Stimulated activated CD8-positive, alpha-beta memory T cell treated with anti-CD3 and anti-CD28 coated beads, Interleukin-7, amount 100 ng/mL, for 1 hour (primary cell): Measurements from ENCODE around the gene IGF1R.

Experiments
- DNase-seq, 2 donors: peaks; one replicate each; pipeline ENCODE4 v3.0.0-alpha.2; 2020; ENCODE audit warnings: low read depth in 2 of 2

The IGF1R gene

DNA sequence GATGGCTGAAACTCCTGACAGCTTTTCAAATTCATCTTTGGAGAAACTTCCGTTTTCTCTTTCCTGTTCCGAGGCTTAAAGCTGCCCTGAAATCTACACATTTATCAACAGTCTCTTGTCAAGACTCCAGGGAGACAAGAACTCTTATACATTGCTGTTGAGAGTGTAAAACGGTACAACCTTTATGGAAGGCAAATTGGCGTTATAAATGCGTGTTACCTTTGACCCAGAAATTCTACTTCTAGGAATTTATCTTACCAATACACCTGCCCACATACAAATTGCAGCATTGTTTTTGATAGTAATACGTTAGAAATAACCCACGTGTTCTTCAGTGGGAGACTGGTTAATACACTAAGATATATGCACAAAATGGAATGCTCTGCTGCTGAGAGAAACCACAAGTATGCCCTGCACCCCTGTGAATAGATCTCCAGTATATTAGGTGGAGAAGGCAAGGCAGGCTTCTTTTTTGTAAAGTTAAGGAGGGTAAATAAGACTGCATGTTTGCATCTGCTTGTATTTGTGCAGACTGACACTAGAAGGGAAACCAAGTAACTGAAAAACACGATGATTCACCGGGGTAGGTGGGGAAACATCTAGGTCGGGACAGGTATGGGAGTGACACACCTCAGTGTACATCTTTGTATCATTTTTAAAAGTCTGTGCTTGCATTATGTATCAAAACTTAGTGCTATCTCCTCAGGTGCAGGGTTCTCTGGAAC, 97.5 kb downstream of the IGF1R start:
- no peak for DNase-seq

DNA sequence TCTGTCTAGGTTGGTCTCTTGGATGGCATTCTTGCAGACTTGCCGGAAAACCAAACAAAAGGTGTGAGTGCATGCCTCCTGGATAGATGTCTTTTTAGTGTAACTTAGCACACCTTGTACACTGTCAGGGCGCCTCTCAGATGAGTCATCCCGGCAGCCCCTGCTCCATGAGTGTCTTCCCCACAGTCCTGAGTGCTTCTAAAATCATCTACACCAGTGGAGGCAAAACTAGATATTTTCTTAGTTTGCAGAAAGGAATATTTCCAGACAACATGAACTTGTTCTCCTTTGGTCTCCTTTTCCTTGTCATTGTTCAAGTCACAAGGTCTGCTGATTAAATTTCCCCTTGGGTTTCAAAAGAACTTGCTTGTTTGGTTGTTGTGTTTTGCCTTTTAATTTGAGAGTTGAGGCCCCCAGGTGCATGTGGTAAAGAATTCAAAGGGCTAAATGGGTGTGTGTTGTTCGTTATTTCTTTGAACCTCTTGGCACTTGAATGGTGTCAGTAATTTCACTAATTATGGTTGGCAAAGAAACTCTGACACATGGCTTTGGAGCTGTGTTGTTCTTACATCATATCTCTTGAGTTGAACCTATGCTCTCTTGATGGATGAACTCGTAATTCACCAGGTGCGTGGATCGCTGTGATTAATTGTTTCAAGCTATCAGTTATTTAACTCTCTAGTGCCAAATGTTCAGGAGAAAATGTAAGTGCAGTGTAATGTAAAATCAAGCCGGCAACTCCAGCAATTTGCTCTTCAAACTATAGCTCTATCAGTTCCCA, 98.2 kb downstream of the IGF1R start:
- no peak for DNase-seq

DNA sequence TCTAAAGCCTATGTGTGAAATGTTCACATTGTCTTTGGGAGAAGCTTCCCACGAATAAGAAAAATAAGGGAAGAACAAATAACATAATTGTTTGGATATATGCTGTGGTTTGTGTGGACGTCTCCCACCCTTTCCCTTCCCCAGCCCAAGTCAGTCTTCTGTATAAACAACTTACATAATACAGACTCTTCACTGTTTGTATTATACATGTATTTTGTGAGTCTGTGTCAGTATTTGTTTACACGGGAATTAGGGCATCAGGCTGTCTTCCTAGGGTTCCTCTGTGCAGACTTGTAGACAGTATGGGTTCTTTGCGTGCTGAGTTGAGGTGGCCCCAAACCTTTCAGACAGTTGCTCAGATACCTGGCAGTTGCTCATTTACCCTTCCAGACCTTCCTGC, 103.4 kb downstream of the IGF1R start:
- no peak for DNase-seq

DNA sequence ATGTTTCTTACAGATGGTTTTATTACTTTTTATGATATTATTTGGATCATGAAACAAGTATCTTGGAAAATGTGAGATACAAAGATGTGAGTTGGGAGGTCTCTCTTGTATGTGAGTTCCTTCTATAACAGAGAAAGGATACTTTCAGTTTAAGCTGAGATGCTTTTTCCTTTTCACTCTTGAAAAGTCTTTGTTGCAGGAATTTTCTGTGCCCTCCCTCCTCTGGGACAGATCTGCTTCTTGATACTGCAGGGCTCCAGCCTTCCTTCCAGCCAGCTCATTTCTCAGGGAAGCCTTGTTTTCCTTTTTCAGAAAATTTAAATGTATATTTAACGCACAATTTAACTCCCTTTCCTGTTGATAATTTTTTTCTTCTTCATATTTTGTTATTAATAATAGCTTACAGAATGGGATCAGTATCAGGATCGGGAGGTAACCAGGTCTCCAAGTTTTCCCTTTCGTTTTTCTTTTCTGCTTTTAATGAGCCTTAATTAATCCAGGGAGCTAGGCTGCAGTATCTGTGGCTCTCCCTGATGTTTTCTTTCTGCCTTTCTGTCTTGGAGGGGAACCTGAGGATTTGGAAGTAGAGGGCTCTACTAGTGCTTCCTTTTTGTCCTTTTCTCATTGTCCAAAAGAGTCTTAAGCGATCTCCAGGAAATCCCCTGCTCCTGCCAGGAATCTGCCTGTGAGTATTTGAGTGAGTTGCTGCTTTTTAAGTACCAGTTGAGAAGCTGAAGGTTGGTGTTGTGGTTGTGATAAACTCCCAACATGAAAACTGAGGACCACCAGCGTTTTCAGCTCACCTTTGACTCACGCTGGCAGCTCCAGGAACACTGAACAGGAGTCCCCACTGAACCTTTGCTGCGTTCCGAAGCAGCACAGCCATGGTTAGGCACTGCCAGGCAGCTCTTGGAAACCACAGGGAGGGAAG, 105.7 kb downstream of the IGF1R start:
- DNase-seq, result no peak

DNA sequence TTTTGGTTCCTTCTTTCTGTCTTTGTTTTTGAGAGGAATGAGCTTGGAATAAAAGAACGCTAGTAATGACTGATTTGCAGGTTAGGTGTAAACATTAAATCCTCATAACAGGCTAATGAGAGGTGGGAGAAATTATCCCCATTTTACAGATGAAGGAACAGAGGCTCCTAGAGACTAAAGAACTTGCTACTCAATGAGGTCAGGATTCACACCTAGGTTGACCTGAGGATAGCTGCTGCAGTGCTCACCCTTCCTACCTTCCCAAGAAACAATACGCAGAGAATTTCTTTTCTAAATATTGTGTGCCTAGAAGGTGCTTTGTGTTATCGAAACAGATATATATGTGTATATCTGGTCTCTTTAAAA, 106.3 kb downstream of the IGF1R start:
- DNase-seq, result no peak

DNA sequence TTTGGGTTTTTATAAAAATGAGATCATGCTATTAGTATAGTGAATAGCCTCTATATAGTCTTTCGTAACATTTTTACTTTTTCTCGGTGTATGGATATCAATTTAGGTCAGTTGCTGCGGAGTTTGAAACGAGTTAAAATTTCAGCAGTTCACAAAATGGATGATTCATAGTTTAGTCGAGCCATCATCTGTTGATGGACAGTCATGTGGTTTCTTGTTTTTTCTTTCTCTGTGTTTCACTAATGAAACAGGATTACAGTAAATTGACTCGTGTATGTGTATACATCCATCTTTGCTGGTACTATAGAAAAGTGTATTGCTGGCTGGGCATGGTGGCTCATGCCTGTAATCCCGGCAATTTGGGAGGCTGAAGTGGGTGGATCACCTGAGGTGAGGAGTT, 106.8 kb downstream of the IGF1R start:
- no peak for DNase-seq

DNA sequence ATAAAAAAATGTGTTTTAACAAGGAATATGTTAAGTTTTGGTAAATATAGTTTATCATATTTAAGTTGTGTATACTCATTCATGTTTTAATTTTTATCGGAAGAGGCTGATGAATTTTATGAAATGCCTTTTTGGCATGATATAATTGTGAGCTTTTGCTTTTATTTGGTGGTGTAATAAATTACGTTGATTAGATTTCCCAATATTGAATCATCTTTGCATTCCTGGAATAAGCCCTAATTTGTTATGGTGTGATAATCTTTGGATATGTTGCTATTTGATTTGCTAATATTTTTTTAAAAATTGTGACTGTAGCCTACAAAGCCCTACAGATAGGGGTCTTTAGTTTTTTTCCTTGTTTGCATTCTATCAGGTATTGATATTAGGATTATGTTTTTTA, 107.4 kb downstream of the IGF1R start:
- DNase-seq, result no peak

DNA sequence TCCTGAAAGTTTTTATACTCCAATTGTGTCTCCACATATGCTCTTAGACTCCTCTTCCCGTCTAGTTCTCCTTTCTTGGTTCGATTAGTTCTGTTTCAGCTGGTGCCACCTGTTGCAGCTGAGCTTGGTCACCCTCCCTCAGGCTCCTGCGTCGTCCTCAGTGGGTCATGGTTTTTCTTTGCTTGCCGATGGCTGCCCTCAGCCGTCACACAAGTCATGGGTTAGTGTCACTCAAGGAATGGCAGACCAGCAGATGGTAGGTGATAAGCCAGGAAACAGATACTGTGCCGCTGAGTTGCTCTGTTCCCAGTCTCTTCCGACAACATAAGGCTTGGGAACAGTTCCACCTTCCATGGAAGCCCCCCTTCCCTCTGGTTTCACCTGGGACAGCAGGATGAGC, 109.9 kb downstream of the IGF1R start:
- no peak for DNase-seq

DNA sequence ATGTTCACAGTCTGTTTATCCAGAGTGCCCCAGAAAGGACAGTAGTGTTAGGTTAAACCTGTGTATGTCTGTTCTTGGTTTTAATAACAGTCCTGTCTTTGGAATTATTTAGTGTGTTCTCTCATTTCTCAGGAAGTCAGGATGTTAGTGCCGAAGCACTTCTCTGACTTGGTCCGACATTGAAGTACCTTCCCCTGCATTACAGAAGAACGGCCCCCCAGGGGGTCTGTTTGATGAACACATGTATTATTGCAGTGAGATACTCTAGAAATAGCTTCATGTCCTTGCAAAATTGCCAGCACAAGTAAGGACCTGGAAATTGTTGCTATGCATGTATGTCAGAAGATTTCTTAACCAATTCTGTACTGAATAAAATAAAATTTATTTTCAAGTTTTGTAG, 110.9 kb downstream of the IGF1R start:
- DNase-seq, result no peak

DNA sequence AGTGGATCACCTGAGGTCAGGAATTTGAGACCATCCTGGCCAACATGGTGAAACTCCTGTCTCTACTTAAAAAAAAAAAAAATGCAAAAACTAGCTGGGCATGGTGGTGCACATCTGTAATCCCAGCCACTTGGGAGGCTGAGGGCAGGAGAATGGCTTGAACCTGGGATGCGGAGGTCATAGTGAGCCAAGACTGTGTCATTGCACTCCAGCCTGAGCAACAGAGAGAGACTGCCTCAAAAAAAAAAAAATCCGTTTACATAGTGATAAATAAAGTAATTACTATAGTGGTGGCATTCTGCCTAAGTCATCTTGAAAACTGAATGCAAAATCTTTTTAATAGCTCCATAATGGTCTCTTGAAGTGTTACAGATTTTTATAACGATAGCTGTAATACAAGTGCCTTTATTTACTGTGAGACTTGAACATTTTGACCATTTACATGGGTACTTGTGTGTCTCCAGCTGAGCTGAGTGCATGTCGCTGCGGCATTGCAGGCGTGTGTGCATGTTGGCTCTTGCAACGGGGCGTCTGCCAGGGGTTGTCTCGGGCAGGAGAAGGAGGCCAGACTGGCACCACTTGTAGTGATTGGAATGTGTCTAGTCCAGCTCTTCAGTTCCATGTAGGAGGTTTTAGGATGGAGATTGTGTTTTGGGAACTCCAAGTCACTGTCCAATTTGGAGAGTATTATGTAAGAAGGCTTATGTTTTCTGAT, 111.9 kb downstream of the IGF1R start:
- no peak for DNase-seq

DNA sequence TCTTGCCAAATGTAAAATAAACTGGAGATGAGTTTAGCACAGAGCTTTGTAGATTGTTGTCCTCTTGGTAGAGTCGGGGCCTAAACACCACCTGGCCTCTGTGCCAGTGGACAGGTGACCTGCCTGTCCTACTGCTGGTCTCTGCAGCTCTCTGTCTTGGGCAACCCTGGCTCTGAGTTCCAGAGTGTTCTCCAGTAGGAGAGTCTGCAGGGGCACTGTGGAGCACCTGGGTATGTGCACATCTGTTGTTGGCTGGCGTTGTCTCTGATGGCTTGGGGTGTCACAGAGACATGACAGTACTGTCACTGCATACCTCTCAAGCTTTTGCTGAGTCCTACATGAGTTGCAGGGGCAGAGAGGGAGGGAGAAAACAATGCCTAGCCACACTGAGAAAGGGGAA, 112.6 kb downstream of the IGF1R start:
- no peak for DNase-seq

DNA sequence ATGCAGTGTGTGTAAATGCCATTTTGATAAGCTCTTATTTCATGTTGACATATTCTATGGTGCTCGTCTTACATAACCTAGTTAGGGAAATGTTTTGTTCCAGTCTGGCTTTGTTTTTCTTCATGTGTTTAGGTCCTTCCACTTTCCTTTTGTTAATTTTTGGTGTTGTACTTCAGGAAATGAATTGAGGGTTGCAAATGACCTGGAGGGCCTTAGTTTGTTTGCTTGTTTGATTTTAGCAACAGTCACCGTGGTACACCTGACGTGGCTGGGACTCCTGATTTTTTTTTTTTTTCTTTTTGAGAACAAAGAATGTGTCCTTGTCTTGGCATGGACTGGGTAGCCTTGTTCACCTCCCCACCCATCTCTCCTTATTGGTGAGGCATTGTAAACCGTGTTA, 114.8 kb downstream of the IGF1R start:
- DNase-seq, result no peak

DNA sequence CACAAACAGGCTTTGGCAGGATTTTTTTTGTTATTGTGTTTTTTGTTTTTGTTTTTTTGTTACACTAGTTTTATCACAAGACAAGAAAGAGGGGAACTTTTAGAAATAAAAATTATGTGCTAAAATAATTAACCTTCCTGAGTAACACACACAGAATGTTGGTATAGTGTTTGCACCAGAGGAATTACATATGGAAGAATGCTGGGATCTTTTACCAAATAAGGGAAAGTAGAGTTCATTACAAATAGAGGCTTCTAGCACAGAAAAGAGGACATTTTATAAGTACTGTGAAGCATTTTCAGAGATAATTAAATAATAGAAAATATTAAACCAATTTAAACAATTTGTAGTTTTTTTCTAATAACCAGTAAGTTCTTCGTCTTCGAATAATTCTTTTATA, 116.0 kb downstream of the IGF1R start:
- DNase-seq, result no peak

DNA sequence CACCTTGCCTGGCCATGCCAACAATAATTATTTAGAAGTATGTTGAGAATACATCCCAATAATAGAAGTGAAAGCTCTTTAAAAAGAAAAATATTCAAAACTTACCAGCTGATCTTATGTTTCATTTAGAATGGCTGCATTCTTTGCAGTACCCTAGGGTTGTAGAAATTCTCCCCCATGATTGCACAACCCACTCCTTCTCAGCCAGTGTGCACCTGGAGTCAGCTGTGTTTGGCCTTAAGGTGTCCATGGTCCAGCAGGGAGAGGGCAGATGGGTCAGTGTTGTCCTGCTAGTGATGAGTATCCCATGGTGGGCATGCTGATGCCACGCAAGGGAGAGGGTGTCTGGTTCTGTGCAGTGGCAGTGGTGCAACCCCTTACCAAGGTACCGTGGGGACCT, 117.3 kb downstream of the IGF1R start:
- no peak for DNase-seq

DNA sequence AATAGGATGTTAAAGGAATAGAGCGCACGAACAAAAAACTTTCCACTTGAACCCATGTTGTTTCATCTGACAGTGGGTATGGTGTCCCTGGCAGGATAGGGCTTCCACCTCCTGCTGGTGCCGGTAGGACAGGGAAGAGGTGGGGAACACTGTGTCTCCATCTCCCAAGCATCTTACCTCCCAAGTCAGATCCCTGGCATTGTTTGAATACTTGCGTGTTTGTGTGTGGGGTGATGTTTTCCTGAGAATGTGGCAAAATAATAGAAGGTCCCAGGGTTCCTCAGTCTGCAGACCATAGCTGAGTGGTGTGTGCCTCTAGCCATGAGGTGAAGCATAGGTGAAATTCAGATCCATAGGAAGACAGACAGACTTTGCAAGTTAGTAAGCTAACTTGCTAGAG, 119.4 kb downstream of the IGF1R start:
- DNase-seq, result no peak

DNA sequence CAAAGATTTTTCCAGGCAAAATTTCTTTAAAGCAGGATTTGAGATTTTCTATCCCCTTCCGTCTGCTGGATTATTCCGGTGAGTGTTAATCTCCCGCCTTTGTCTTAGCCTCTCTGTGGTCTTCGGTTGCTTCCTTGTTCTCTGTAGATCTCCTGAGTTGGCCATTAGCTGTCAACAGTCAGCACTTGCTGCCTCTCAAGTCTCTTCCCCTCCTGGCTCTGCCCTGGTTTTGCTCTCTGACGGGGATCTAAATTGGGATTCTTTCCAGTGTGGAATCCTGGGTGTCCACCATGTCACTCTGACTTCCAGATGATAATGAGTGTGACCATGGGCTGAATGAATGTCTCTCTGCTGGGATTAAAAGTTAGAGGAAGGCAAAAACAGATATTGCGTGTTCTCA, 121.5 kb downstream of the IGF1R start:
- no peak for DNase-seq

DNA sequence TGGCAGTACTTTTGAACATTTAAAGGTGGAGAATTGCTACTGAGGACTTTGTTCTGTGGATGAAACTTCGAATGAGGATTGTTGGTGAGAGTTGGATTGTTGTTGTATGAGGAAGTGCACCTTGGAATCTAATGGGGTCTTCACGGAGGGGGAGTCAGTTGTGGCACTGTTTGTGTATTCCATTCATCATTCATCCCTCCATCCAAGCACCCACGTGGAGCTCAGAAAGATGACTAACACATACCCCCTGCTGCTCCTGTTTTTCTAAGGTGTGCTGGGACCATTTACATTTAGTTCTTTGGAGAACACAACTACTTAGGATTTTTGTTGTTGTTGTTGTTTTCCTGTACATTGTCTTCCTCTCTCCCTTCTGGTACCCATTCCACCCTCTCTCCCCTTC, 122.6 kb downstream of the IGF1R start:
- no peak for DNase-seq

DNA sequence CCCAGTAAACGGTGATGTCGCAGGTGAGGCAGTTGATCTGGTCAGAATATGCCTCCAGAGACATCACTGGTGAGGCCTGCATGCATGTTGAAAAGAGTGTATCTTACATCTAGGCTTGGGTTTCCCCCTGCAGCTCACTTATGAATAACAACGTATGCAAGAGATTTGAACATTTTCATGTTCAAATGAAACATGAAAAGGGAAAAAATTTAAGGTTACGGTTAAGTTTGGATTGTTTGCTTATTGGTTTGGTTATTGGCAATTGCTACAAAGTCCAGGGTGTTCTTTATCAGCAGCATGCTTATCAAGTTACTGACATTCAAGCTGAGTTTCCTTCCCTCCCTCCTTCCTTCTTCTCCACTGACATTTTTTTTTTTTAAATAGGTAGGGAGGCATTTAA, 123.2 kb downstream of the IGF1R start:
- no peak for DNase-seq

DNA sequence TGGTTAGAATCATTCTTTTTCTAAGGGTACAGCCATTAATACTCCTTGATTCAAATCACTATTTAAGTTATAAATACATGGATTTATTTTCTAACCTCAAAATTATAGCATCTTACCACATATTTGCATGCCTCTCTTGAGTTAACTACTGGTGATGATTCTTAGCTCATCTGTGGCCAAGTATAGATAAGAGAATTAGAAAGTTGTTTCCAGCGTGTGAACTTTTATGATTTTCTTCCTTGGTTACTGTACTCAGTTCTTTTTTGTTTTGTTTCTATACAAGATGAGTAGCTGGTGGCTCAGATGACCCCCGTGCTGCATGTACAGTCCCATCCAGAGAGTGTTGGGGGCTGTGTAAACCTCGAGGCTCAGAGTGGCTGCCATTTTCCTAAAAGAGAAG, 124.6 kb downstream of the IGF1R start:
- no peak for DNase-seq

DNA sequence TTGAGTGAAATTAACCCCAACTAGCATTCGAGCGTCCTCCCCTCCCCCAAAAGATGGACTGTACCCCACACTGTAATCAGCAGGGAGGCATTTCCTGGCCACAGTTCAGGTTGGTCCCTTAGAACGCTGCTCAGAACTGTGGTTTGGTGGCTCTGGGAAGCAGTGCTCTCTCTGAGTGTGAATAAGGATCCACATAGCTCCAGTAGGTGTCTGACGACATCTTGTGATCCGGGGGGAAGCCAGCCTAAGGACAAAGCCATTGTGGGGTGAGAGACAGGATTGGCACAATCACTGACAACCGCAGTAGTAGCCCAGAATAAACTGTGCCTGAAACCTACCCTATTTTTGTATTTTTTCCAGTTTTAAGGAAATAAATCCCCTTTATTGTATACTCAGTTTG, 125.3 kb downstream of the IGF1R start:
- DNase-seq, result no peak

DNA sequence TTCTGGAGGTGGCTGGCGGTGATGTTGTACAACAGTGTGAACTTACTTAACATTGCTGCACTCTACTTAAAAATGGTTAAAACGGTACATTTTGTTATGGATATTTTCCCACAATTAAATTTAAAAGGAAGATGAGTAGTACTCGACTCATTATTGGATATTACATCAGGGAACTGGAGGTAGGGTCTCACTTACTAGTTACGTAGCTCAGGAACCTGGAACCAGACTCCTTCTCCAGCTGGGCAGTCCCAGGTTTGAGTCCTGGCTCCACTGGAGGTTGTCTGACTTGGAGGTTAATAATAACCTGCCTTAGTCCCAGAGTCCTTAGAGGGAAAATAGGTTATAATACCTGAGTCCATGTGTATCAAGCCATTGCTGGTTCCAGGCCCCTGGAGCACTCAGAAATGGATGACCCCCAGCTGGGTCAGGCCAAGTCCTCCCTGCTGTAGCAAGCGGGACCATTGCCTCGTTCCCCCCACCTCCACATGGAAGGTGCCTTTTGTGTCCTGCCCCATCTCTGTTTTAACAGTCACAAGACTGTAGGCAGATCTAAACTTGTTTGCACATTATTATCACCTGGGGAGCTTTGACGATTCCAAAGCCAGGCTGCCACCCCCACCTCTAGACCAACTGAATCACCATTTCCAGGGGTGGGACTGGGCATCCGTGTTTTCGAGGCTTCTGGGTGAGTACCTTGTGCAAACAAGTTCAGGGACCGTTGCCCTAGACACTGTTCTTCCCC, 126.6 kb downstream of the IGF1R start:
- no peak for DNase-seq
